ENCODE measurements around the gene PHF19.

- TF ChIP-seq CTCF (IDR thresholded peaks at IDR 0.05 in 8 of 11, conservative IDR thresholded peaks at IDR 0.05 in 3 of 11) (no peak), POLR2AphosphoS5 (IDR thresholded peaks at IDR 0.05) (no peak)
Observed at GRCh38 chr9:120870206-120870605, 6.8 kb downstream of the PHF19 start.

All from spleen (tissue), 7 donors.